Neuron (in vitro differentiated cells): Measurements from ENCODE around the gene TANC1.

Experiments
- H2AFZ ChIP-seq: one replicate; pipeline ENCODE4 v1.6.1; 2013; ENCODE audit warnings: low read depth, mild to moderate bottlenecking, inconsistent platforms, low read length, moderate library complexity
- H3K27me3 ChIP-seq: one replicate; pipeline ENCODE4 v1.6.1; 2013; ENCODE audit warnings: low read length; ENCODE audit not compliant: insufficient read depth
- H3K36me3 ChIP-seq: one replicate; pipeline ENCODE4 v1.6.1; 2013; ENCODE audit warnings: low read length; ENCODE audit not compliant: insufficient read depth
- H3K4me1 ChIP-seq: one replicate; pipeline ENCODE4 v1.6.1; 2013; ENCODE audit warnings: low read length; ENCODE audit not compliant: insufficient read depth
- H3K4me3 ChIP-seq: 2 replicates; pipeline ENCODE4 v1.5.1; 2013; ENCODE audit warnings: mild to moderate bottlenecking, low read length, moderate library complexity
- H3K9me3 ChIP-seq: one replicate; pipeline ENCODE4 v1.6.1; 2013; ENCODE audit warnings: low read length

The TANC1 gene

DNA sequence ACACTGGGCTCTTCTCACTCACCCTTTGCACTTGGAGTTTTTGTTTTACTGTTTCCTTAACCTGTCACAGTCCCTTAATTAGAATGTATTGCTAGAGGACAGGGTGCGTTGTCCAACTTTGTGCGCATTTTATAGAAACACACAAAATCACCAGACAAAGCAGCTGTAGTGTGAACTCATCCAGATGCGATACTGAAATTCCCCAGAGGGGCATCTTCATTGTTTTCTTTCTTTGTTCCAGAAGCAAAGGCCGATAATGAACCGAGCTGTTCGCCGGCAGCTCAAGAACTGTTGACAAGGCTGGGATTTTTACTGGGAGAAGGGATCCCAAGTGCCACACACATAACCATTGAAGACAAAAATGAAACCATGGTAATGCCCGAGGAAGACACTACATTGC lies 180.5 kb downstream of the TANC1 start:
- H2AFZ ChIP-seq = no peak overlapping the region
- H3K4me1 ChIP-seq = peaks cover 25% of the 10 kb centered on the region
- no peaks in the 10 kb centered on the region for H3K27me3 ChIP-seq
- no peaks in the 10 kb centered on the region for H3K9me3 ChIP-seq
- H3K36me3 ChIP-seq = peaks cover 5% of the 10 kb centered on the region
- H3K4me3 ChIP-seq = no peak overlapping the region

DNA sequence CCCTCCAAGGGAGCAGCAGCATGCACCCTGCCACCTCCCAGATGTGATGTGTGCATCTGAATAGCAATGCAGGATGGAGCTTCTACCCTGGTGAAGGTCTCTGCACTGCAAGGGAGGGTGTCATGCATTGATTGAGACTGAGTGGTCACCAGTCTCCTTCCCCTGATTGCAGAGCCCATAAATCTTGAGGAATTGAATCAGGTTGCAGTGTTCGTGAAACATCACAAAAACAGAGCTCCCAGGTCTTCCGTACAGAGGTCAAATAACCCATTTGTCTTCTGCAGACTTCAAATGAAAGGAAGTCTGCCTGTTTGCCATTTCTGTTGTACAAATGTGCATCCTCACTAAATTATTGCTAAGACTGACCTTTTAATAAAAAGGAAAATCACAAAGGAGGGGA lies 181.3 kb downstream of the TANC1 start:
- H3K9me3 ChIP-seq = no peaks in the 10 kb centered on the region
- H3K4me3 ChIP-seq = no peak overlapping the region
- H3K4me1 ChIP-seq = peaks cover 28% of the 10 kb centered on the region
- no peaks in the 10 kb centered on the region for H3K27me3 ChIP-seq
- H3K36me3 ChIP-seq = peaks cover 5% of the 10 kb centered on the region
- H2AFZ ChIP-seq = no peak overlapping the region

DNA sequence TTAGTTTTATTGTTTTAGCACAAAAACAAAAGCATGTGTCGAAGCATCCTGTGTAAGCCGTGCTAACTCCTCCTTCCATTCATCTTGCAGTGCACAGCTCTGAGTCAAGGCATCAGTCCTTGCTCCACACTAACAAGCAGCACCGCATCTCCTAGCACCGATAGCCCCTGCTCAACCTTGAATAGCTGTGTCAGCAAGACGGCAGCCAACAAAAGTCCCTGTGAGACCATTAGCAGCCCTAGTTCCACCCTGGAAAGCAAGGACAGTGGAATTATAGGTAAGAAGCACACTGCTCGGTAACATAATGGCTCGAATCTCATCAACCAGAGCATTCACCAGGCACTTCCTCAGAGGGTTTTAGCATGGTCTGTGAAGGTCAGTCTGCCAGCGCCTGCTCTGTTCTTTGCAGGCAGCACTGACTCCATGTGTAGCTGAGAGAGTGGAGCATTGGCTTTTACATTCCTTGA lies 181.9 kb downstream of the TANC1 start:
- Histone ChIP-seq H3K4me3 (no peak overlapping the region), H3K4me1 (peaks cover 28% of the 10 kb centered on the region), H3K27me3 (no peaks in the 10 kb centered on the region), H2AFZ (no peak overlapping the region), H3K36me3 (peaks cover 5% of the 10 kb centered on the region), H3K9me3 (no peaks in the 10 kb centered on the region)

DNA sequence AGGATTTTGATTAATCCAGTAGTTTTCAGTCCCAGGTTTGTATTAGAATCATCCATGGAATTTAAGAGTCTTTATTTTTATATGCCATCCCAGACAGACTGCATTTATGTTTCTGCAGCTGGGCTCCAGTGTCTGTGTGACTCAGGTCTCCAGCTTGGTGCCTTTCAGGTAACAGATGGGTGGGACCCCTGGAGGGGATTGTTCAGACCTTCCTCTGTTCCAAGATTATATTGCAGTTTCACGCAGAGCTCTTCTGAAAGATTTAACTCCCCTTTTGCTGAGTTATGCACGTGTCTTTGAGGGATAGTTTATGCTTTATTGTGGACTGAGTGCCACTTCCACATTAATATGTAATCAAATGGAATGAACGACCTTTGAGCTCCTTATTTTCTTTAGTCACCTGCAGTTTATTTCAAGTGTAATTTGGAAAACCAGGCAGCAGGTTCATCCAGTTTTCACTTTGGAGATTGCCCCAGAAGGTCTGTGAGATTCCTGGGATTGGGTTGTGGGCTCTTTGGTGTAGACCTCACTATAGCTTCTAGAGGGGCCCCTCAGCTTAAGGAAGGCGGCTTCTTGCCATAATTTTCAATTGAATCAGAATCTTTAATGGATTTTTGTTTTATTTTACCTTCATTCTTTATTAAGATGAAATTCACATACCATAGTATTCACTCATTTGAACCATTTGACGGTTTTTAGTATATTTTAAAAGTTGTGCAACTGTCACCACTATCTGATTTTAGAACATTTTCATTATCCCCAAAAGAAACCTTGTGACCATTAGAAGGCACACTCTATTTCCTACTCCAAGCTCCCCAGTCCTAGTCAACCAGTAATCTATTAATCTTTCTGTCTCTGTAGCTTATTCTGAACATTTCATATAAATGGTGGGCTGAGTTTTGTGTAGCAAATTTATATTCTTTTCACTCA lies 183.0 kb downstream of the TANC1 start:
- no peak overlapping the region for H2AFZ ChIP-seq
- H3K36me3 ChIP-seq = peaks cover 5% of the 10 kb centered on the region
- H3K4me3 ChIP-seq = no peak overlapping the region
- peaks cover 36% of the 10 kb centered on the region for H3K4me1 ChIP-seq
- no peaks in the 10 kb centered on the region for H3K9me3 ChIP-seq
- no peaks in the 10 kb centered on the region for H3K27me3 ChIP-seq

DNA sequence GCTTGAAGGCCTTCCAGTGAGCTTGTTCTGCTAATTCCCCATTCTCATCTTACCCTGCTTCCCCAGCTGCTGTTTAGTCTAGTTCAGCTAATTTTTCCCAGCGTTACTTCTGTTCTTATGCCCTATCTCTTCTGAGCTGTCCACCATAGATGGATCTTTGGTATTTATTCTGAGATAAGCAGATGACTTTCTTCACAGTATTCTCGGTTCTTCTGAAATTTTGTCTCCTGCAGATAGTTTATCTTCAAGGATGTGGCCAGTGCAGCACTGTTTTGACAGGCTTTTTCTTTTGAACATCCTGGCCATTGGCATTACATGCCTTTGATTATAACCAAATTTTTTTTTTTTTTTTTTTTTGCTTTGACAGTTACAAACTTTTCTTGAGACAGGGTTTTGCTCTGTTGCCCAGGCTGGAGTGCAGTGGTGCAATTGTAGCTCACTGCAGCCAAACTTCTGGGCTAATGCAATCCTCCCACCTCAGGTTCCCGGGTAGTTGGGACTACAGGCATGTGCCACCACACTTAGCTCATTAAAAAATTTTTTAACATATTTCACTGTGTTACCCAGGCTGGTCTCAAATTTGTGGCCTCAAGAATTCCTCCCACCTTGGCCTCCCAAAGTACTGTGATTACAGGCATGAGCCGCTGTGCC lies 183.8 kb downstream of the TANC1 start:
- Histone ChIP-seq H3K36me3 (peaks cover 5% of the 10 kb centered on the region), H2AFZ (no peak overlapping the region), H3K4me3 (no peak overlapping the region), H3K9me3 (no peaks in the 10 kb centered on the region), H3K27me3 (no peaks in the 10 kb centered on the region), H3K4me1 (peaks cover 36% of the 10 kb centered on the region)

DNA sequence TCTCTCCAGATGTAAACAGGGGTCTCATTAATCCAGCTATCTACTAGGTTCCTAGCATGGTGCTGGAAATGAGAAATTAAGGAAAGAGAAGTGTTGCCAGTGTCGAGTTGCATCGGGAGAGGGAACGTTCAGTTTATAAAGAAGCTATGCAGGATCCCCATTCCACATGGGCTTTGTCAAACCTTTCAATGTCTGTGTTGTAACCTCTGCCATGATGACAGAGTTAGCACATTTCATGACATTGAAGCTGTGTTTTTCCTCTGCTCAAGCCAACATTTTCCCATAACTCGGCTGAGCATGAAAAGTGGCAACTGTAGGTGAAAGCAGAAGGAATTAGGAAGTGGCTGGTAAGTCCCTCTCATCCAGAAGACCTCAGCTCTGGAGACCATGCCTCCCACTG lies 184.6 kb downstream of the TANC1 start:
- no peaks in the 10 kb centered on the region for H3K9me3 ChIP-seq
- H3K27me3 ChIP-seq = no peaks in the 10 kb centered on the region
- H3K36me3 ChIP-seq = peaks cover 5% of the 10 kb centered on the region
- no peak overlapping the region for H2AFZ ChIP-seq
- H3K4me1 ChIP-seq = peaks cover 36% of the 10 kb centered on the region
- H3K4me3 ChIP-seq = no peak overlapping the region

DNA sequence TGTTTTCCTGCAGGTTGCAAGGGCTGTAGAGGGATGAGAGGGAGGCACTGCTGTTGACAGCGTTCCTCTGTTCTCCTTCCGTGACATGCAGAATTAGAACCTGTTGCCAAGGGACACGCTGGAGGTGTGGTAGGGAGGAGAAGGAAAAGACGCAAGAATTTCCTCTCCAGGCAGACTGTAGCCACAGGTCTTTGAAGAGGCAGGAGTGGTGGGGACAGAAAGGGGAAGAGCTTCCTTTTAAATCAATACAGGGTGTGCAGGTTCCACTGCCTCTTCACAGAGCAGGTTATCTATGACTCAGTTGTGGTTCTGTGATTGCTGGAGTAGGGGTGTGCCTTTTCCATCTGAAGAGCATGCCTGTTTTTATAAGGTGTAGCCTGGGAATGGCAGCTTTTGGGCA lies 185.0 kb downstream of the TANC1 start:
- H3K4me3 ChIP-seq = no peak overlapping the region
- no peak overlapping the region for H2AFZ ChIP-seq
- no peaks in the 10 kb centered on the region for H3K27me3 ChIP-seq
- H3K4me1 ChIP-seq = peaks cover 36% of the 10 kb centered on the region
- peaks cover 5% of the 10 kb centered on the region for H3K36me3 ChIP-seq
- H3K9me3 ChIP-seq = no peaks in the 10 kb centered on the region

DNA sequence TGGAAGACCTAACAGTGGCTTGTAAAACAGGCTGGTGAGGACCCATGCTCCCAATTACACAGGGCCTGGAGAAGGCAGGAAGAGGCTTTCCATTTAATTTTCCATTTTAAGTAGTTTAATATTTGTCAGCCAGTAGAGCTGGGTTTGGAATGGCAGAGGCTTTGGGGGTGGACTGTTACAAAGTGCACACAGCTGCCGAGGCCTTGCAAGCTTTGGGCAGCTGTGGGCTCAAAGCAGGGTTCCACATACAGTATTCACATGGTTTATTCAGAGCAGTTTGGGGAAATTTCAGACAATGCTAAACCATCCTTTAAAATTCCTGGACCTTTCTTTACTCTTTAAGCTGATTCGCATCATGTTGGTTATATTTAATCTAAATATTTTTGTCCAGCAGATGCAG lies 185.5 kb downstream of the TANC1 start:
- no peak overlapping the region for H3K4me3 ChIP-seq
- H3K9me3 ChIP-seq = no peaks in the 10 kb centered on the region
- peaks cover 32% of the 10 kb centered on the region for H3K4me1 ChIP-seq
- H2AFZ ChIP-seq = no peak overlapping the region
- no peaks in the 10 kb centered on the region for H3K27me3 ChIP-seq
- H3K36me3 ChIP-seq = peaks cover 5% of the 10 kb centered on the region

DNA sequence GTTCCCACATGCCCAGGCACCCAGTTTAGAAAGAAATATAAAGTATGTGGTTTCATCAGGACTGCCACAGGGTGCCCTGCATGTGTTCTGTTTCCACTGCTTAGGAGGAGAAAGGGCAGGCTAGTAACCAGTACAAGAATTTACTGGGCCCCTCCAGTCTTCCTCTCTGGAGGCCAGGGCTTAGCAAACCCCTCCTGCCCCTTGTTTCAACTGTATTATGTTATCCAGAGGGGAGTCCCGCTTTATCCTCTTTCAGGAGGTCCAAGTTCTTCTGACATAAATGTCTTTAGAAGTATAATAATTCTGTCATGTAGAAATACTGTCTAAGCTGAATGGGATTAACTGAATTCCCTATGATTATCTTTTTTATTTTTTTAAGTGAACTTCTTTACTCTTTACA lies 185.9 kb downstream of the TANC1 start:
- peaks cover 28% of the 10 kb centered on the region for H3K4me1 ChIP-seq

DNA sequence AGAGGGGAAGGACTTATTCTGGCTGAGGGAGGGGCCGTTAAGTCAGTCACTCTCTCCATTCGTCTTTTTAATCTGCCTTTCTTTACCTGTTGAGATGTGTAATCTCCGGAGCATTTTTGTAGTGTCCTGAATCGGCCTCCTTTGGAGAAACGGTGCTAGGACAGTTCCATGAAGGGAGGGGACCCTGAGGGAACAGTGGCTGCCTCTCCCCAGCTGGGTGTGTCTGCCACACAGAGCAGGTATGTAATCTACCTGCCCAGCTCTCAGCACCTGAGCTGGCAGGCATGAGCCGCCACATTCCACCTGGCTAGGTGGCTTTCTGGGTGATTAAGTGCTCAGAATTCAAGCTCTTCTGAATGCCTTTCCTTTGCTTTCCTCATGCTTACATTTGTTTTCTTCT lies 186.9 kb downstream of the TANC1 start:
- Histone ChIP-seq H2AFZ (no peak overlapping the region), H3K4me3 (no peak overlapping the region), H3K27me3 (no peaks in the 10 kb centered on the region), H3K36me3 (peaks cover 6% of the 10 kb centered on the region), H3K4me1 (peaks cover 19% of the 10 kb centered on the region), H3K9me3 (no peaks in the 10 kb centered on the region)

More for the DNA sequence above, 185.9 kb downstream of the TANC1 start:
- Histone ChIP-seq H3K36me3 (peaks cover 5% of the 10 kb centered on the region), H3K4me3 (no peak overlapping the region), H3K9me3 (no peaks in the 10 kb centered on the region), H3K27me3 (no peaks in the 10 kb centered on the region), H2AFZ (no peak overlapping the region)

DNA sequence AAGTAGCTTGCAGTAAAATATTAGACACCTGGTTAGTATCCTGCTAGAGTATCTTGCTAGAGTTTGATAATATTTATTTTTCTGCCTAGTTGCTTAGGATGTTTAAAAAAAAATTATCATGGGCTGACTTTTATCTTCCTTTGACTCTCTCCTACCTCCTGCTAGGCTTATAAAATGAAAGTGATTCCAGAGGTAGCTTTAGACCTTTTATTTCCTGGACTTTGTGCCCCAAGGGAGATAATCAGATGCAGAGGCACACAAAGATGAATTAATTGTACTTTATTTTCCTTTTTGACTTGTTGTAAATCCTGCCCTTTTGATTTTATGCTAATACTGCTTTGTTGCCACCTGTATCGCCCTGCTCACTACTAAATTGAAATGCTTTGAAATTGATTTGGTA lies 187.4 kb downstream of the TANC1 start:
- H2AFZ ChIP-seq = no peak overlapping the region
- H3K4me1 ChIP-seq = peaks cover 14% of the 10 kb centered on the region
- peaks cover 10% of the 10 kb centered on the region for H3K36me3 ChIP-seq
- H3K9me3 ChIP-seq = no peaks in the 10 kb centered on the region
- H3K27me3 ChIP-seq = no peaks in the 10 kb centered on the region
- no peak overlapping the region for H3K4me3 ChIP-seq

DNA sequence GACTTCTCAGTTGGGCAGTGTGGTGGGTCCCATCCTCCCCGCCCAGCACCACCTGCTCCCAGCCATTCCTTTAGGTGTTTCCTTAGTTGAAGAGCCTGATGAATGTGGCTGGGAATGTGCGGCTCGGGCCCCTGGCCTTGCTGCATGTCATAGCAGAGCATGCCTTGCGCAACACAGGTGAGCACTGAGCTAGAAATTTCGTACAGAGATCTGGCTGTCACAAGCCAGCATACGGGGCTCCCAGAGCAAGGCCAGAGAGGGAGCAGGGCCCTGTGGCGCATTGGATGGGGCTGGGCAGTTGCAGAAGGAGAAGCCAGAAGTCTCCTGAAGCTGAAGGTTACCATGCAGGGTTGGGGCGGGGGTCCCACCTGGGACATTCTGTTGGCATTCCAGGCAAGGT lies 188.4 kb downstream of the TANC1 start:
- Histone ChIP-seq H3K27me3 (no peaks in the 10 kb centered on the region), H3K36me3 (peaks cover 7% of the 10 kb centered on the region), H3K4me3 (no peak overlapping the region), H3K4me1 (peaks cover 11% of the 10 kb centered on the region), H2AFZ (no peak overlapping the region), H3K9me3 (no peaks in the 10 kb centered on the region)

DNA sequence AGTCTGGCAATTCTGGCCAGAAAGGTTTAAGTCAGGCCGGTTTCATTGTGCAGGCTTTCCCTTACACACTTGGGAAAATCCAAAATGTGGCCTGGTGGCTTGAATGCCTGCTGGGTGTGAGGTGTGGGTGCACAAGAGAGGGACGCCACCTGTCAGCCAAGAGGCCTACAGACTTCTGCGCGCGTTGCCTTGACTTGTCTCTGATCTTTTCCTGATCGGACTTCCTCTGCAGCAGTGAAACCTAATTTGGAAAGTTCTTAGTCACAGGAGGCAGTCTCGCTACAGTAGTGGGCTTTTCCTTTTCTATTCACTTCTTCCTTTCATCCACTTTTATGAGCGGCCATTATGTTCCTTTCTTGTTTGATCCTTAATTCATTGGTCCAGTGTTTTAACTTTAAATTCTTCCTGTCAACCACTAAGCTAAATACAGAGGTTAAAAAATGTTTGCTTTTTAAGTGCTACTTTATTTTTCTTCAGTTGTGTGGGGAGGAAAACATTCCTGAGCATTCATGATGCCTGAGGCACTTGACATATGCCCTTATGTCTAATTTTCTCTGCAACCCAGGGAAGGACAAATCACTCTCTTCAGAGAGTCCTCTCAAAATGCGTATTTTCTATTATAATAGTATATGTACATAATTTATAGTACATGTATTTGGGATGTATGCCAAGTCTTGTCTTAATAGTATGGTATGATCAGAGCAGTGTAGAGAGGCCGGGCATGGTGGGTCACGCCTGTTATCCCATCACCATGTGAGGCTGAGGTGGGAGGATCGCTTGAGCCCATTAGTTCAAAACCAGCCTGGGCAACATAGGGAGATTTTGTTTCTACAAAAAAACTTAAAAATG lies 189.1 kb downstream of the TANC1 start:
- Histone ChIP-seq H3K4me3 (no peak overlapping the region), H3K9me3 (no peaks in the 10 kb centered on the region), H2AFZ (no peak overlapping the region), H3K36me3 (peaks cover 7% of the 10 kb centered on the region), H3K27me3 (no peaks in the 10 kb centered on the region), H3K4me1 (peaks cover 11% of the 10 kb centered on the region)
